Right cardiac atrium (tissue), 5 donors: ENCODE results near the gene NECAB2. TPM values are rescaled to one million over a fixed set of nuclear protein-coding genes. Genes with fewer than 3 reads are reported as not detected.

Experiments used
- ATAC-seq, 2 donors: fragments of 200-7000 bp; cut with Tn5 transposase; one replicate each; pipeline versions ENCODE4 v1.8.0 to v1.9.1; 2020; ENCODE audit warnings: moderate library complexity in 2 of 2, mild to moderate bottlenecking in 1 of 2
- DNase-seq, 3 donors: peaks; one replicate each; pipeline ENCODE4 v3.0.0-alpha.2; 2020
- H3K27ac ChIP-seq: one replicate; pipeline ENCODE4 v1.5.1; 2013; ENCODE audit warnings: mild to moderate bottlenecking, low read length, control low read depth, moderate library complexity
- H3K27me3 ChIP-seq: one replicate; pipeline ENCODE4 v1.6.1; 2013; ENCODE audit not compliant: control insufficient read depth, insufficient read depth
- H3K4me1 ChIP-seq: one replicate; pipeline ENCODE4 v1.6.1; 2013; ENCODE audit warnings: low read length; ENCODE audit not compliant: control insufficient read depth, insufficient read depth
- H3K4me3 ChIP-seq: one replicate; pipeline ENCODE4 v1.5.1; 2013; ENCODE audit warnings: low read length, control low read depth
- H3K9me3 ChIP-seq: one replicate; pipeline ENCODE4 v1.6.1; 2013; ENCODE audit warnings: low read length; ENCODE audit not compliant: control insufficient read depth
- WGBS: extraction: QIAGEN DNeasy Blood & Tissue Kit; methylation state at CpG from one replicate; pipeline ENCODE4 v1.1.7; 2013; 5-methylcytosine and 5-hydroxymethylcytosine counted together
- intact Hi-C, 4 donors: fragments of 100-400 bp; cut with DNase I; formaldehyde crosslinking; loops; one replicate each; pipeline versions ENCODE4 v1.11.0 to v1.14.0; 2022 to 2023
- polyA plus RNA-seq: library from polyadenylated mRNA; stranded (reverse); fragments of 200-250 nt; gene quantifications from one replicate; pipeline ENCODE4 v1.2.3, GENCODE V29; 2013
- total RNA-seq, 4 donors: library from RNA; stranded (reverse); fragmentation: NEBNext Ultra II Directional; extraction: Animal tissue kit (Norgen Biotek cat#: 25700); gene quantifications; one replicate each; pipeline ENCODE4 v1.2.1, GENCODE V29; 2021
- donor health status: healthy with polysubstance abuse.
- donor health status: DM: no; HTN: yes; CAD: no.
- donor health status: DM: no; HTN: no; CAD: no.
- donor health status: DM: no; HTN: yes; CAD: no; lungs with severe emphysema.
- donor health status: DM: yes; HTN: yes; CAD: no.

Gene NECAB2
- total and polyA plus RNA-seq, 5 donors: 0.28 to 1.8 (median 1.7) TPM

DNA sequence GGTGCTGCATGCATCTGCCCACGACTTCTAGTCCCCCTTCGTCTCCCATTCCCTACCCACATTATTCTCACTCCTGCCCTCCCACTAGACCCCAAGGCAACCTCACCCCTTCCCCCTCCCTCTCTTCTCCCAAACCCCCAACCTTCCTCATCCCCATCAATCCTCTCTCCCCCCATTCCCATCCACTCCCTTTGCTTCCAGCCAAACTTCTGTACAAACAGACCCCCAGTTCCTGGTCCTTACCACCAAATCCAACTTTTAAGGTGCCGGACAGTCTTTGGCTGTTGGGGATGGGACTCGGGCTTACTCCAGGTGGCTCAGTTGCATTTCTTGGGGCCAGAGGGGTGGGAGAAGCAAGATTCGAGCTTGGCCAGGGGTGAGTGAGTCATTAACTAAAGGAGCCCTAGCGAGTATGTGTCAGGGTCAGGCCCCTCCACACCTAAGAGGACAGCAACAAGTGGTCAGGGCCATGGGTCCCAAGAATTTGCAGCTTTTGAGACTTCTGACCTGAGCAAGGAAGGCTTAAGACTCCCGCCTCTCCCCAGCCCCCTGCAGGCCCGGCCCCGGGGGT, 74.3 kb downstream of the NECAB2 start, which contains the start of gene SLC38A8:
TSS of gene SLC38A8 (minus strand) at position 488 of the 571 bp plus-strand sequence. CDS start 638 bp downstream, outside the sequence.
- no peak for DNase-seq
- no peak for ATAC-seq

DNA sequence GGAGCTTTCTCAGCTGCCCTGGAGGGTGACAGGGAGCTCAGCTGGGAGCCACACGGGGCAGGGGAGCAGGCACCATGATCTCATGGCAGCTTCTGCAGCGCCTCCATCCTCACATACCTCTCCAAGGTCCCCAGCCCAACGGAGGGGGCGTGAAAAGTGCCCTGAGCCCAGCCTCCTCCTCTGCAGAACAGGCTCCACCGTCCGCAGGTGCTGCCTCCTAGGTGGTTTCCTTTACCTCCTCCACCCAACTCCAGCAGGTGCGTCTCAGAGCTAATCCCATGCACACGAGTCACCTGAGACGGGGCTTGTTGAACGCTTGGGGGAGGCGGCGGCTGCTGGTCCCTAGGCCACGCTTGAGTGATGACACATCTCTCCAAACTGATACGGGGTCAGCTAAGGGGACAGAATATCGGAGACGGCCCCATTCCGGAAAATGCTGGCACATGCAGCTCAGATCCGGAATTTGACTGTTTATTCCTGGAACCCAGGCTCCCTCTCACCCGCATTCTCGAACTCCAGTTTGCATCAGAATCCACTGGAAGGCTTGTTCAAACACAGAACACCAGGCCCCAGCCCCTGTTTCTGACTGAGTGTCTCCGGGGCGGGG, 74.9 kb downstream of the NECAB2 start:
- Histone ChIP-seq H3K27me3 (no peaks in the 10 kb centered on the region), H3K4me1 (peaks cover 2% of the 10 kb centered on the region), H3K4me3 (no peak overlapping the region), H3K27ac (no peak overlapping the region), H3K9me3 (no peaks in the 10 kb centered on the region)
- intact Hi-C loops: no loop called here
- 48% methylated on average over 22 of the region's 22 CpGs for WGBS
- ATAC-seq (peak in 1 of 2 donors; percentile 16), DNase-seq (peak in 2 of 3 donors; percentile 30 to 50)

More for the DNA sequence above, 74.3 kb downstream of the NECAB2 start, which contains the start of gene SLC38A8:
- Histone ChIP-seq H3K27ac (no peak within 1 kb of the TSS), H3K4me3 (no peak within 1 kb of the TSS), H3K9me3 (no peaks in the 10 kb centered on the region), H3K27me3 (no peaks in the 10 kb centered on the region), H3K4me1 (peaks cover 2% of the 10 kb centered on the region)
- WGBS: 68% methylated on average over 9 of the region's 9 CpGs
- intact Hi-C loops: no loop called here

DNA sequence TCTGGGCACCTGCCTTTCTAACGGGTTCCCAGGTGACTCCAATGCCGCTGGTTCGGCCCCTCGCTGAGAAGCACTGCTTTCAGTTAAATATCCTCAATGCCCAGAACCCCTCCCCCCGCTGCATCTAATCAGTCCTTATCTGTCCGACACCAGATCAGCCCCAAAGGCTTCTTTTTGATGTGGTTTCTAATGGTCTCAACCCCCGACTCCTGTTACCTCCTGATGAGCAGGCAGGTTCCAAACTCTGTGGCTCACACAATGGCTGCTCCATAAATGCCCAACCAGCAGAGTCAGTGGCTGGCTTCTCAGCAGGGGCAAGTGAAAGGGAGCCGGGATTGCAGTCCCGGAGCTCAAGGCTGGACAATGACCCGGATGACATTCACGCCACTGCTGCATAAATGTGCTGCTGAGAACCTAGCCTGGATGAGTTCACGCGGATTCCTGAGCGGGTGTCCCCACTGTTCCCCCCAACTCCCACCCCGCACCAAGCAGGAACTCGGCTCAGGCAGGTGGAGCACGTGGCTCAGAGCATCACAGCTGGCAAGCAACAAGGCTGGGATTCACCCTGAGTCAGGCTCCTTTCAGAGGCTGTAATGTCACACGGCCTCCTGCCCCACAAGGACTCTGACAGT, 75.6 kb downstream of the NECAB2 start:
- Histone ChIP-seq H3K27me3 (no peaks in the 10 kb centered on the region), H3K9me3 (no peaks in the 10 kb centered on the region), H3K27ac (no peak overlapping the region), H3K4me3 (no peak overlapping the region), H3K4me1 (peaks cover 2% of the 10 kb centered on the region)
- intact Hi-C loops: no loop called here
- ATAC-seq (no peak), DNase-seq (peak in 2 of 3 donors; percentile 33 to 42)
- 44% methylated on average over 18 of the region's 18 CpGs for WGBS

DNA sequence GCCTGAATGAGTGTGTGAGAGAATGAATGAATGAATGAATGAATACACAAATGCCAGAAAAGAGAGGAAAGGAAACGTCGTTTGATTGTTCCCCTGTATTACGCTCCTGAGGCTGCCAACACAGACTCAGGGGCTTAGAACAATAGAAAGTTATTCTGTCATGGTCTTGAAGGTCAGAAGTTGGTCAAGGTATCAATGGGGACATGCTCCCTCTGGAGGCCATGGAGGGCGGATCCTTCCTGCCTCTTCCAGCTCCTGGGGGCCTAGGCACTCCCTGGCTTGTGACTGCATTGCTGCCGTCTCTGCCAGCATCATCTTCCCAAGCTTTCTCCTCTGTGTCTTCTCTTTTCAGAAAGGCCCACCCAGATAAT, 76.1 kb downstream of the NECAB2 start:
- Histone ChIP-seq H3K4me3 (no peak overlapping the region), H3K27me3 (no peaks in the 10 kb centered on the region), H3K4me1 (peaks cover 2% of the 10 kb centered on the region), H3K9me3 (no peaks in the 10 kb centered on the region), H3K27ac (no peak overlapping the region)
- DNase-seq (peak in 1 of 3 donors; percentile 28), ATAC-seq (no peak)
- intact Hi-C loops: no loop called here
- 36% methylated on average over 5 of the region's 5 CpGs for WGBS

DNA sequence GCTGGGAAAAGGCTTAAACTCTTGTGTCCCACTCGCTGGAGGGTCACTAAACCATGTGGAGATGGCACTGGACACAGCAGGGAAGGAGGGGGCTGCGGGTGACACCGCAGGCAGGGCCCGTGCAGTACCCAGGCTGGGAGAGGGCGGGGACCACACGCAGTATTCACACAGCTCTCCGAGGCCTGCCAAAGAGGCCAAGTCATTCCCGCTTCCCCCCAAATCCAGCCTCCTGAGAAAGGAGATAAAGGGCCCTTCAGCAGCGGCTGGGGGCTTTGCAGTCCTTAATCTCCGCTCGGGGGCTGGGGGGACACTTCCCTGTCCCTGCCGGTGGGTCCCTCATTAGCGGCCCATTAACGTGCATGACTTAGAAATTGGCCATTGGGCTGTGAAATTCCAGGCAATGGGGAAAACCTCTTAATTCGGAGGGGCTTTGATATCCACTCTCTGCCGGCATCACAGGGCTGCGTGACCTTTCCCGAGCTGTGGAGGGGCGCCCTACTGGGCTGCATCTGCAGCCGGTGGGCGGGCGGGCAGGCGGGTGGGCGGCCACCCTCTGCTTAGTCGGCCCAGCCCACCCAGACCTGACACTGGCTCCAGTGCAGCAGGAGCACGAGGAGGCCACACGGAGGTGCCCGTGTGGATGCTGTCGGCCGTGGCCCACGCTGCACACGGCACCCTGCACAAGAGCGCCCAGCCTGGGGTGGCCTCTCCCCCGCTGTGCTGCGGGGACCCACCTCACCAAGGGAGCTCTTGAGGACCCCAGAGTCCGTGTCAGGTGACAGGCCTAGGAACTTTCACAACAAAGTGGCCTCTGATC, 77.2 kb downstream of the NECAB2 start:
- H3K4me1 ChIP-seq: peaks cover 2% of the 10 kb centered on the region
- 60% methylated on average over 36 of the region's 36 CpGs for WGBS
- H3K27ac ChIP-seq: no peak overlapping the region
- no peak for ATAC-seq
- peak in 2 of 3 donors; percentile 35 to 46 for DNase-seq
- no peaks in the 10 kb centered on the region for H3K27me3 ChIP-seq
- intact Hi-C loops: no loop called here
- no peaks in the 10 kb centered on the region for H3K9me3 ChIP-seq
- no peak overlapping the region for H3K4me3 ChIP-seq

DNA sequence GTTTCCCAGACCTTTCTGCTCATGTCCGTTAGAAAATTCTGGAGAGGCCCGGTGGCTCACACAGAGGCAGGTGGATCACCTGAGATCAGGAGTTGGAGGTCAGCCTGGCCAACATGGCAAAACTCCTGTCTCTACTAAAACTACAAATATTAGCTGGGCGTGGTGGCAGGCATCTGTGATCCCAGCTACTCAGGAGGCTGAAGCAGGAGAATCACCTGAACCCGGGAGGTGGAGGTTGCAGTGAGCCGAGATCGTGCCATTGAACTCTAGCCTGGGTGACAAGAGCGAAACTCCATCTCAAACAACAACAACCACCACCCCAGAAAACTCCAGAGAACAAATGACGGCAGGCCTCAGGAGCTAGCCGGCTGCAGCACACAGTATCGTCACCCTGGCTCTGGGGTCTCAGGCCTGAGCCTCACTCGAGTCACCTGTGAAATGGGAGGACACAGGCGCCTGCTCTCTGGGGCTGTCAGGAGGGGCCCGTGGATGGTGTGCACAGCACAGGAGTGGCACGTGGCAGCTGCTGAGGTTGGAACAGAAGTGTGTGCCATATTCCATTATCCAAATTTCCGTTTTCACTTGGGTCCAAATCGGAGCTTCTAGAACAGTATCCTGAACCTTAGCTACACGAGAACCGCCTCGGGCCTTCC, 77.9 kb downstream of the NECAB2 start:
- intact Hi-C loops: no loop called here
- Histone ChIP-seq H3K4me1 (peaks cover 2% of the 10 kb centered on the region), H3K27ac (no peak overlapping the region), H3K4me3 (no peak overlapping the region), H3K9me3 (no peaks in the 10 kb centered on the region), H3K27me3 (no peaks in the 10 kb centered on the region)
- no peak for ATAC-seq
- 92% methylated on average over 19 of the region's 19 CpGs for WGBS
- peak in 1 of 3 donors; percentile 2 for DNase-seq

DNA sequence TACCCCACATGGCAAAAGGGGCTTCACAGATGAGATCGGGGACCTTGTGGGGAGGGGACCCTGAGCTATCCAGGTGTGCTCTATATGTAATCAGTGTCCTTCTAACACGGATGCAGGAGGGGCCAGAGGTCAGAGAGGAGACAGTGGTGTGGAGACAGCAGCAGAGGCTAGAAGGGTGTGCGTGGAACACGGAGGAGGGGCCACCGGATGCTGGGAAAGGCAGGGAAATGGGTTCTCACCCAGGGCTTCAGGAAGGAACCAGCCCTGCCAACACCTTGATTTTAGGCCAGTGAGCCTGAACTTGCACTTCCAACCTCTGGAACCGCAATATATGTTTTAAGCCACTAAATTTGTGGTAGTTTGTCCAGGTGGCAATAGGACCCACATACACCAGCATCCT, 79.2 kb downstream of the NECAB2 start:
- H3K27ac ChIP-seq: no peak overlapping the region
- peak in 1 of 3 donors; percentile 28 for DNase-seq
- no peaks in the 10 kb centered on the region for H3K27me3 ChIP-seq
- WGBS: 86% methylated on average over 6 of the region's 6 CpGs
- H3K9me3 ChIP-seq: no peaks in the 10 kb centered on the region
- H3K4me1 ChIP-seq: peaks cover 2% of the 10 kb centered on the region
- intact Hi-C loops: no loop called here
- ATAC-seq: no peak
- H3K4me3 ChIP-seq: no peak overlapping the region

DNA sequence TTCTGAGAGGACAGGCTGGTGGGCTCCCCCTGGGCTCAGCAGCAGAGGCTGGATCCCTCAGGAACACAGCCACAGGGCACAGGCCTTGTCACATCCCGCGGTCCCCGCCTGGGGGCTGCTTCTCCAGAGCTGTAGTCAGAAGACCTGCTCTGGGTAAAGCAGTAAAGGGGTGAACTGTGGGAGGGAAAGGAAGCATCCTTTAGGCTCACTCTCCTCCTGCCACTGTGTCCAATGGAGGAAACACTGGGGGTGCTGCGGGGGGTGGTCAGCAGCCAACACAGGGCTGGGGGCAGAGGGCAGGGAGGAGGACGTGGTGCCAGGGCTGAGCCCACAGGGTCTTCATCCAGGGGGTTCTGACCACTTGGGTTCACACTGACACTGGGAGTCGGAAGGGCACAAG, 79.6 kb downstream of the NECAB2 start:
- H3K4me1 ChIP-seq: peaks cover 2% of the 10 kb centered on the region
- ATAC-seq (no peak), DNase-seq (peak in 1 of 3 donors; percentile 57)
- H3K27me3 ChIP-seq: no peaks in the 10 kb centered on the region
- WGBS: 85% methylated on average over 6 of the region's 6 CpGs
- H3K9me3 ChIP-seq: no peaks in the 10 kb centered on the region
- no peak overlapping the region for H3K27ac ChIP-seq
- H3K4me3 ChIP-seq: no peak overlapping the region
- intact Hi-C loops: no loop called here

DNA sequence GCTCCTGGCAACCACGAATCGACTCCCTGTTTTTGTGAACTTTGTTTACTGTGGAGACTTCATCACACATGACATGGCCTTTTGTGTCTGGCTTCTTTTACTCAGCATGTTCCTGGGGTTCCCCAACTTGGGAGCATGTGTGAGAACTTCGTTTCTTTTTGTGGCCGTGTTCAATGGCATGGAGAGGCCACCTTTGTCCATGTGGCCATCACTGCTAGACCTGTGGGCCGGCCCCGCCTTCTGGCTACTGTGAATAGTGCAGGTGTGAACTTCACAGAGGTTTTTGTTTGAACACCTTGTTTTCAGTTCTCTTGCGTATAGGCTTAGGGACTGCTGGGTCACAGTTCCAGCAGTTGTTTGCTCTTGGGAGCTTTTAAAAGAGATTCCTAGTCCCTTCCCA, 80.2 kb downstream of the NECAB2 start:
- H3K4me1 ChIP-seq: peaks cover 2% of the 10 kb centered on the region
- peak in 2 of 3 donors; percentile 28 to 53 for DNase-seq
- no peaks in the 10 kb centered on the region for H3K27me3 ChIP-seq
- H3K4me3 ChIP-seq: no peak overlapping the region
- 76% methylated on average over 7 of the region's 7 CpGs for WGBS
- intact Hi-C loops: no loop called here
- H3K9me3 ChIP-seq: no peaks in the 10 kb centered on the region
- ATAC-seq: no peak
- H3K27ac ChIP-seq: no peak overlapping the region

DNA sequence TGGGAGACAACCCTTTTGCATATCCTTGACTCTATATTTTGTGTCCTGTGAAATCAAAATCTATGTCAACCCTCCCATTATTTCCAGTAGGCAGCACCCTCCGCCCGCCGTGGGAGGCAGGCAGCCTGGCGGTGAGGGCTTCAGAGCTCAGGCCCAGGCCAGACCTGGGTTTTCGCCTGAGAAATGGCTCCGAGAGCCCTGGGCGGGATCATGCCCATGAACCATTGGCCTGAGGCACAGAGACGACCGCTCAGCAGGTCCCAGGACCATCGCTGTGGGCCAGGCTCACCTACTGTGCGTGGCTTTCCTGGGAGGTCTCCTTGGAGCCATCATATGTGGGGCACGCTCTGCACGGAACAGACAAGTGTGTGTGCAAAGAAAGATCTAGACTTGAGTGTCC, 80.8 kb downstream of the NECAB2 start:
- 90% methylated on average over 13 of the region's 13 CpGs for WGBS

More for the DNA sequence above, 80.8 kb downstream of the NECAB2 start:
- ATAC-seq (peak in 1 of 2 donors; percentile 5), DNase-seq (peak in 2 of 3 donors; percentile 37 to 43)
- no peaks in the 10 kb centered on the region for H3K27me3 ChIP-seq
- H3K27ac ChIP-seq: no peak overlapping the region
- intact Hi-C loops: no loop called here
- no peak overlapping the region for H3K4me3 ChIP-seq
- no peaks in the 10 kb centered on the region for H3K9me3 ChIP-seq
- peaks cover under 1% of the 10 kb centered on the region for H3K4me1 ChIP-seq
